Measurements from ENCODE around the gene ZFAND4.

Gene ZFAND4

GRCh38 chr10:45586028-45586824 lies 86.3 kb downstream of the ZFAND4 start:
- DNase-seq (ENCODE audit: low read depth) = no peak
- no peak overlapping the region for H3K4me3 ChIP-seq (ENCODE audit: control insufficient read depth, low read depth, low read length)
- TF ChIP-seq, protein P1, sequence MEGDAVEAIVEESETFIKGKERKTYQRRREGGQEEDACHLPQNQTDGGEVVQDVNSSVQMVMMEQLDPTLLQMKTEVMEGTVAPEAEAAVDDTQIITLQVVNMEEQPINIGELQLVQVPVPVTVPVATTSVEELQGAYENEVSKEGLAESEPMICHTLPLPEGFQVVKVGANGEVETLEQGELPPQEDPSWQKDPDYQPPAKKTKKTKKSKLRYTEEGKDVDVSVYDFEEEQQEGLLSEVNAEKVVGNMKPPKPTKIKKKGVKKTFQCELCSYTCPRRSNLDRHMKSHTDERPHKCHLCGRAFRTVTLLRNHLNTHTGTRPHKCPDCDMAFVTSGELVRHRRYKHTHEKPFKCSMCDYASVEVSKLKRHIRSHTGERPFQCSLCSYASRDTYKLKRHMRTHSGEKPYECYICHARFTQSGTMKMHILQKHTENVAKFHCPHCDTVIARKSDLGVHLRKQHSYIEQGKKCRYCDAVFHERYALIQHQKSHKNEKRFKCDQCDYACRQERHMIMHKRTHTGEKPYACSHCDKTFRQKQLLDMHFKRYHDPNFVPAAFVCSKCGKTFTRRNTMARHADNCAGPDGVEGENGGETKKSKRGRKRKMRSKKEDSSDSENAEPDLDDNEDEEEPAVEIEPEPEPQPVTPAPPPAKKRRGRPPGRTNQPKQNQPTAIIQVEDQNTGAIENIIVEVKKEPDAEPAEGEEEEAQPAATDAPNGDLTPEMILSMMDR (IDR thresholded peaks at IDR 0.05; ENCODE audit: control insufficient read depth, insufficient read depth, low read depth, low read length, missing control alignments) = no peak

DNA sequence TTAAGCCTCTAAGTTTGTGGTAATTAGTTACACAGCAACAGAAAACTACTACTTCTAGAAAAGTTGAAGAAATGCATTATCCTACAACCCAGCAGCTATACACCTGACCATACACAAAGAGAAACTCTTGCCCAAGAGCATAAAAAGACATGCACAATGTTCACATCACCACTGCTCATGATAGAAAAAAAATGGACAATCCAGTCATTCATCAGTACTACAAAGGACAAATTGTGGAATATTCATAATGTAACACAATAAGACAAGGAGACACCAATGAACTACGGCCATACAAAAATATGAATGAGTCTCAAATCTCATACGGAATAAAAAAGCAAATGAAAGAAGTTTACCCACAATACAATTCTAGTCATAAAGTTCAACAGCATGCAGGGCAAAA lies 87.4 kb downstream of the ZFAND4 start:
- no peak for DNase-seq (ENCODE audit: low read depth)
- TF ChIP-seq, protein P1 (IDR thresholded peaks at IDR 0.05; ENCODE audit: control insufficient read depth, insufficient read depth, low read depth, low read length, missing control alignments) = no peak
- no peak overlapping the region for H3K4me3 ChIP-seq (ENCODE audit: control insufficient read depth, low read depth, low read length)

DNA sequence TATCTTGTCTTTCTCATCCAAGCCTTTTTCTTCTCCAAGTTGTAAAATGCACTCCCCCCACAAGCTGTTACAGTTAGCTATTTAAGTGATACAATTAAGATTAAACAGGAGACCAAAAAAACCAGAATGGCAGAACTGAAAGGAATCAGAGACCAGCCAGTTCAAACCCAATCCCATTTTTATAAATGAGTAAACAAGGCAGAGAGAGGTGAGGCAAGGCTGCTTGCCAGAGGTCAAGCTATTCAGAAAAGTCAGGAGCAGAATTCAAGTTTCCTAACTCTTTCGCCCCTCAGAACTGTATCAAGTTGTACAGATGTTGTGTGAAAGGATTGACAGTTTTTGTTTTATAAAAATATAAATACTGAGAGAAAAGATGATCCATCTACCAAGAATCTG lies 90.2 kb downstream of the ZFAND4 start:
- DNase-seq (ENCODE audit: low read depth) = no peak
- H3K4me3 ChIP-seq (ENCODE audit: control insufficient read depth, low read depth, low read length) = no peak overlapping the region
- TF ChIP-seq, protein P1 (IDR thresholded peaks at IDR 0.05; ENCODE audit: control insufficient read depth, insufficient read depth, low read depth, low read length, missing control alignments) = no peak

DNA sequence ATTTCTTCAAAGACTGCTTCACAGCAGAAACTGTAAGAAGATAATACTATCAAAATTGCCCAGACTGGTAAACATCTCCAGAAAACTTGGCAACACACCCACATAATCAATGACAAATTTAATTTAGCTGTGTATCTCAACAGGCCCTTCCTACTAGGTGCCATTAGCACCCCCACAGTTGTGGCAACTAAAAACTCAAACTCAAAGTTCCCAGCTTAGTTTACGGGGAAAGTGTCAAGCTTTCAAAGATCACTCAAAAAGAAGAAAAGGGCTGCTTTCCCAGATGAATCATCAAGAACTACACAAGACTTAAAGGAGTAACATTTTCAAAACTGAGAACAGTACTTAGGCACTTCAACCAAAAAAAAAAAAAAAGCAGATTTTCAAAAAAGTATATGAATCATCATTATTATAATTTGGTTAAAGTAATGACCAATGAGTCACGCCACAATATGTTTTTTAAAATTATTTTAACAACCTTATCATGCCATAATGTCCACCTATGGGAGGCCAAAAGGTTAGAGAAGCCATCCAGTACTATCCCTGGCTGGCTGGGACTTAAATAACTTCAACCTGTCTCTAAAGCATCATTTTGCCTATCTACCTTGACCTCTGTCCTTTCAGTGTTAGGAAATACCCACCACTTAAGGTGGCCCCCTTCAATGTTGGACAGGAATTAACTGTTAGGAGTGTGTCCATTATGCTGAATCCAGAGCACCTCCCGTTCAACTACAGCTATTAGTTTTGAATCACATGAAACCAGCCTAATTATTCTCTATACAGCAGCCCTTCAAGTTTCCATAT lies 90.8 kb downstream of the ZFAND4 start:
- no peak overlapping the region for H3K4me3 ChIP-seq (ENCODE audit: control insufficient read depth, low read depth, low read length)
- no peak for DNase-seq (ENCODE audit: low read depth)
- TF ChIP-seq, protein P1 (IDR thresholded peaks at IDR 0.05; ENCODE audit: control insufficient read depth, insufficient read depth, low read depth, low read length, missing control alignments) = no peak

DNA sequence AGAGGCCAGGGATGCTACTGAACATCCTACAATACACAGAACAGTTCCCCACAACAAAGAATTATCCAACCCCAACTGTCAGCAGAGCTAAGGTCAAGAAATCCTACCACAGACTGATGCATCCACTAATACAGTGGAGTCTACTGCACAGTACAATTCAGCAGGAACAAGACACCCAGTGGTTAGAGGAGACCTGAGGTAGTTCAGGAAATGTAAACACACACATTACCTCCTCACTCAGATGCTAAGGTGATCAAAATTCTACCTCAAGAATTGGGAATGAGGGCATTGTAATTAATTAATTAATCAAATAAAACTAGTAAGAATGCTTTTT lies 91.4 kb downstream of the ZFAND4 start:
- DNase-seq (ENCODE audit: low read depth) = no peak
- H3K4me3 ChIP-seq (ENCODE audit: control insufficient read depth, low read depth, low read length) = no peak overlapping the region
- TF ChIP-seq, protein P1 (IDR thresholded peaks at IDR 0.05; ENCODE audit: control insufficient read depth, insufficient read depth, low read depth, low read length, missing control alignments) = no peak

DNA sequence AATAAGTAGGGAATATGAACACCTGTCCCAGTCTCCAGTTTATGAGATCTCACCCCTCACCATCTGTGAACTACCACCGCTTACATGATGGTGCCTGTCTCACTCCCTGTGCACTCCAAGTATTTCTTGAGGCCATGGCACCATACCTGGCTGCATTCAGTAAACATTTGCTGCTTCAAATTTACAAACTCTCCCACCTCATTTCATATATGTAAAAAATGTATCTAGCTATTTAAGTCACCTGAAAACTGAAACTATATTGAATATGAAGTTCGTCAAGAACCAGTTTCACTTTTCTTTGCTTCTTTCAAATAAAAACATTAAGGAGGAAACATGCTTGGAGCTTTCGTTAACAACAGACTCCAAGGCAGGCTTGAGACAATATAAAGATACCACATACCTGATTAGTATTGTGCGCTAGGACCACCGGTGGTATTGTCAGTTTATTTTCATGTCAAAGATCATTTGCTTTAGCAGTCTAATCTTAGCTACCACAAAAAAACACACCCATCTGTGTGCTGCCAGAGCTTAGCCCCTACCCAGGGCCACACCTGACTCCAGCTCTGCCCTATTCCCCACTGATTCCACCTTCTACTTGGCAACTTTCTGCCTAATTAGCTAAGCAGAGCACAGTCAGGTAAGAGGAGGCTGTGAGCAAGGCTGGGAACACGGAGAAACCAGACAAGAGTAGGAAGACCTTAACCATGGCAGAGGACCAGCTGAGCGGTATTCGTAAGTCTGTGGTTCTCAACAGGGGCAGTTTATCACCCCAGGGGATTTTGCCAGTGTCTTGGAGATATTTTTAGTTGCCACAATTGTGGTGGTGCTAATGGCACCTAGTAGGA lies 92.0 kb downstream of the ZFAND4 start:
- TF ChIP-seq, protein P1 (IDR thresholded peaks at IDR 0.05; ENCODE audit: control insufficient read depth, insufficient read depth, low read depth, low read length, missing control alignments) = no peak
- DNase-seq (ENCODE audit: low read depth) = no peak
- H3K4me3 ChIP-seq (ENCODE audit: control insufficient read depth, low read depth, low read length) = no peak overlapping the region
